HepG2 (cell line): ENCODE data around the gene AHNAK. TPM values are rescaled to one million over a fixed set of nuclear protein-coding genes. Genes with fewer than 3 reads are reported as not detected.
A peak's percentile ranks its signal among the peaks of the same experiment; 100 is the strongest.

Experiments used
- EP300 ChIP-seq, 3 experiments: sonication (generic) in 1 of 3; formaldehyde crosslinking in 1 of 3; IDR thresholded peaks; 2 replicates each; pipeline versions ENCODE4 v1.5.1 to v1.6.1; 2011 to 2020; ENCODE audit warnings: low read depth in 2 of 3, low read length in 2 of 3, borderline replicate concordance in 1 of 3, improper control_type of control experiment in 1 of 3, mild to moderate bottlenecking in 1 of 3, missing genetic modification reagents in 1 of 3, moderate library complexity in 1 of 3
- HOXA5 ChIP-seq: sonication (generic); formaldehyde crosslinking; IDR thresholded peaks from 2 replicates; pipeline ENCODE4 v1.4.0; 2020; ENCODE audit warnings: missing genetic modification reagents
- ISL2 ChIP-seq: sonication (generic); formaldehyde crosslinking; IDR thresholded peaks from 2 replicates; pipeline ENCODE4 v1.5.0; 2020; ENCODE audit warnings: missing genetic modification reagents
- KMT2B ChIP-seq: IDR thresholded peaks from 2 replicates; pipeline ENCODE4 v1.6.1; 2016; ENCODE audit warnings: missing genetic modification reagents, missing compliant biosample characterization
- MAF1 ChIP-seq: sonication (generic); formaldehyde crosslinking; IDR thresholded peaks from 2 replicates; pipeline ENCODE4 v1.5.0; 2020; ENCODE audit warnings: missing genetic modification reagents, borderline replicate concordance
- NCOR1 ChIP-seq: fragments of 200-600 bp; sonication (generic); IDR thresholded peaks from 2 replicates; pipeline ENCODE4 v1.7.0; 2017; ENCODE audit warnings: antibody characterized with exemption, low read length, borderline replicate concordance
- NFRKB ChIP-seq: fragments of 450-650 bp; IDR thresholded peaks from 2 replicates; pipeline ENCODE4 v1.6.1; 2017
- NR1H2 ChIP-seq: sonication (generic); formaldehyde crosslinking; IDR thresholded peaks from 2 replicates; pipeline ENCODE4 v1.8.1; 2022; ENCODE audit warnings: low read depth, missing genetic modification reagents, borderline replicate concordance
- POLR2AphosphoS2 ChIP-seq: IDR thresholded peaks from 2 replicates; pipeline ENCODE4 v1.6.1; 2011; ENCODE audit warnings: low read depth, low read length, improper control_type of control experiment
- REPIN1 ChIP-seq: sonication (generic); formaldehyde crosslinking; IDR thresholded peaks from 2 replicates; pipeline ENCODE4 v1.8.0; 2022; ENCODE audit warnings: missing genetic modification reagents, low read depth, mild to moderate bottlenecking, borderline replicate concordance
- SAP130 ChIP-seq: IDR thresholded peaks from 2 replicates; pipeline ENCODE4 v1.6.1; 2016; ENCODE audit warnings: low read depth
- TBX3 ChIP-seq: fragments of 450-650 bp; IDR thresholded peaks from 2 replicates; pipeline ENCODE4 v1.6.1; 2017; ENCODE audit warnings: antibody characterized with exemption, mild to moderate bottlenecking, inconsistent platforms, borderline replicate concordance
- TGIF2 ChIP-seq: IDR thresholded peaks from 2 replicates; pipeline ENCODE4 v1.6.1; 2016; ENCODE audit warnings: control low read depth, missing compliant biosample characterization
- ZBTB20 ChIP-seq: sonication (generic); formaldehyde crosslinking; IDR thresholded peaks from 2 replicates; pipeline ENCODE4 v1.8.1; 2023; ENCODE audit warnings: missing genetic modification reagents, low read depth, mild to moderate bottlenecking, borderline replicate concordance
- ZBTB42 ChIP-seq: sonication (generic); formaldehyde crosslinking; IDR thresholded peaks from 2 replicates; pipeline ENCODE4 v1.5.0; 2020; ENCODE audit warnings: mild to moderate bottlenecking, missing genetic modification reagents
- ZFY ChIP-seq: sonication (generic); formaldehyde crosslinking; IDR thresholded peaks from 2 replicates; pipeline ENCODE4 v1.4.0; 2020; ENCODE audit warnings: missing genetic modification reagents
- ZNF12 ChIP-seq: sonication (generic); formaldehyde crosslinking; IDR thresholded peaks from 2 replicates; pipeline ENCODE4 v1.5.0; 2020; ENCODE audit warnings: missing genetic modification reagents
- ZNF136 ChIP-seq: sonication (generic); formaldehyde crosslinking; IDR thresholded peaks from 2 replicates; pipeline ENCODE4 v1.8.1; 2022; ENCODE audit warnings: low read depth, mild to moderate bottlenecking, moderate library complexity, missing genetic modification reagents
- ZNF256 ChIP-seq: sonication (generic); formaldehyde crosslinking; conservative IDR thresholded peaks from 2 replicates; pipeline ENCODE4 v1.4.0; 2020; ENCODE audit warnings: missing genetic modification reagents
- ZNF335 ChIP-seq: sonication (generic); formaldehyde crosslinking; IDR thresholded peaks from 2 replicates; pipeline ENCODE4 v1.4.0; 2020; ENCODE audit warnings: missing genetic modification reagents
- ZNF383 ChIP-seq: sonication (generic); formaldehyde crosslinking; IDR thresholded peaks from 2 replicates; pipeline ENCODE4 v1.4.0; 2020; ENCODE audit warnings: missing genetic modification reagents, mild to moderate bottlenecking, borderline replicate concordance
- ZNF441 ChIP-seq: sonication (generic); formaldehyde crosslinking; IDR thresholded peaks from 2 replicates; pipeline ENCODE4 v1.7.0; 2021; ENCODE audit warnings: missing genetic modification reagents, borderline replicate concordance
- ZNF543 ChIP-seq: sonication (generic); formaldehyde crosslinking; IDR thresholded peaks from 2 replicates; pipeline ENCODE4 v1.4.0; 2020; ENCODE audit warnings: mild to moderate bottlenecking, missing genetic modification reagents
- ZNF782 ChIP-seq: sonication (generic); formaldehyde crosslinking; IDR thresholded peaks from 2 replicates; pipeline ENCODE4 v1.4.0; 2020; ENCODE audit warnings: missing genetic modification reagents, mild to moderate bottlenecking, borderline replicate concordance
- ZNF878 ChIP-seq: sonication (generic); formaldehyde crosslinking; IDR thresholded peaks from 2 replicates; pipeline ENCODE4 v1.8.1; 2023; ENCODE audit warnings: mild to moderate bottlenecking, missing genetic modification reagents, moderate library complexity
- ZSCAN21 ChIP-seq: sonication (generic); formaldehyde crosslinking; IDR thresholded peaks from 2 replicates; pipeline ENCODE4 v1.8.0; 2022; ENCODE audit warnings: mild to moderate bottlenecking, missing genetic modification reagents, moderate library complexity, borderline replicate concordance
- polyA plus RNA-seq, 8 experiments: library from polyadenylated mRNA; depleted of rRNA in 3 of 8; stranded (reverse) in 7 of 8; unstranded in 1 of 8; fragments of >200 nt; fragmentation: Illumina TruSeq in 4 of 8; extraction: Trizol in 4 of 8; gene quantifications; 2 replicates each; pipeline versions ENCODE4 v1.2.1 to v1.2.3, GENCODE V29; 2011 to 2016; ENCODE audit warnings: low read depth in 4 of 8, missing spikeins in 1 of 8, mixed read lengths in 1 of 8; ENCODE audit not compliant: insufficient read depth in 1 of 8
- total RNA-seq, 5 experiments: library from RNA; depleted of rRNA; stranded (reverse); fragments of >200 nt; fragmentation: Illumina TruSeq; extraction: Trizol; gene quantifications; 2 replicates each; pipeline ENCODE4 v1.2.3, GENCODE V29; 2016; ENCODE audit warnings: low read depth in 1 of 5
- TF ChIP-seq, protein P1 (sequence below): sonication (generic); formaldehyde crosslinking; IDR thresholded peaks from 2 replicates; pipeline ENCODE4 v1.4.0; 2020; ENCODE audit warnings: missing genetic modification reagents, borderline replicate concordance
- TF ChIP-seq, protein P2 (sequence below): sonication (generic); formaldehyde crosslinking; IDR thresholded peaks from 2 replicates; pipeline ENCODE4 v1.4.0; 2020; ENCODE audit warnings: mild to moderate bottlenecking, low read depth, missing genetic modification reagents

Gene AHNAK
- total and polyA plus RNA-seq, 2 of the 13 experiments (the other 11 are each of a cell fraction or from before 2014, with no cell fraction given) = 23.4 to 25.0 TPM

DNA sequence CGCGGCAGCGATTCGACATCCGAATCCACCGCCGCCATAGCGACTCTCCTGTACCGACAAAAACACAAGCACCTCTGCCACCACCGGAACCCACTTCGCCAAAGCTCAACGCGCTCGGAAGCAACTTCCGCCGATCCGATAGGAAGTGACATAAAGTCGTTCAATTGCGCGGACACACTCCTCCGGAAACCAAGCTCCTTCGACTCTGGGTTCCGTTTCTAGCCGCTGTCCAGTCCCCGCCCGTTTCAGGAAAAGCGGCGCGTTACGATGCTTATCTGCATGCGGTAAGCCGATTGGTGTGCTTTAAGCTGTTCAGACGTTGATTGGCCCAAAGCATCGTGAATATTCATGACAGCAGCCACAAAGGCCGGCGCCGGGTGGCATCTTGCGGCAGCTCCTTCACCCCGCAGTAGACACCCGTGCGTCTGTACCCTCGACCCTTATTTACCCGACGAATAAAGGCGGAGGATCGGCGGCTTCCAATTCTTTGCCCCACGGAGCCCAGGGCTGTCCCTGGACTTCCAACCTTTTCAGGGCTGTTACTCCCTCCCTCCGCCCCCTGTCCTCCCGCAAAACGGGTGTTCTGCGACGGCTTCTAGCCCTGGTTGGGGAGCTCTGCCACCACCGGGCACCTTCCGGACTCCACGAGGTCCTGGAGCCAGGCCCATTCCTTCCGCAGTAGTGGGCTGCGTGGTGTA, 45.0 kb upstream of the AHNAK start, which contains the start of gene TUT1 (continued):
- TF ChIP-seq NFRKB = no peak; the same call in 1 of the 2 replicates
- no peak for TF ChIP-seq ZBTB42 (CRISPR knock-in tag)
- TF ChIP-seq ZNF136 (CRISPR knock-in tag) = no peak
- TF ChIP-seq MAF1 (CRISPR knock-in tag) = peak; percentile 2; the same call in 1 of the 2 replicates
- TF ChIP-seq HOXA5 (CRISPR knock-in tag) = peak; percentile 89
- TF ChIP-seq NR1H2 (CRISPR knock-in tag) = no peak
- TF ChIP-seq POLR2AphosphoS2 = no peak
- TF ChIP-seq ZNF12 = 0 out of 2 replicates have a peak, but pooled peaks have one; percentile 7
- TF ChIP-seq ISL2 (CRISPR knock-in tag) = peak; percentile 67
- TF ChIP-seq, protein P1, sequence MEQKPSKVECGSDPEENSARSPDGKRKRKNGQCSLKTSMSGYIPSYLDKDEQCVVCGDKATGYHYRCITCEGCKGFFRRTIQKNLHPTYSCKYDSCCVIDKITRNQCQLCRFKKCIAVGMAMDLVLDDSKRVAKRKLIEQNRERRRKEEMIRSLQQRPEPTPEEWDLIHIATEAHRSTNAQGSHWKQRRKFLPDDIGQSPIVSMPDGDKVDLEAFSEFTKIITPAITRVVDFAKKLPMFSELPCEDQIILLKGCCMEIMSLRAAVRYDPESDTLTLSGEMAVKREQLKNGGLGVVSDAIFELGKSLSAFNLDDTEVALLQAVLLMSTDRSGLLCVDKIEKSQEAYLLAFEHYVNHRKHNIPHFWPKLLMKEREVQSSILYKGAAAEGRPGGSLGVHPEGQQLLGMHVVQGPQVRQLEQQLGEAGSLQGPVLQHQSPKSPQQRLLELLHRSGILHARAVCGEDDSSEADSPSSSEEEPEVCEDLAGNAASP (CRISPR knock-in tag) = peak; percentile 64; the same call in 1 of the 2 replicates
- TF ChIP-seq, protein P2, sequence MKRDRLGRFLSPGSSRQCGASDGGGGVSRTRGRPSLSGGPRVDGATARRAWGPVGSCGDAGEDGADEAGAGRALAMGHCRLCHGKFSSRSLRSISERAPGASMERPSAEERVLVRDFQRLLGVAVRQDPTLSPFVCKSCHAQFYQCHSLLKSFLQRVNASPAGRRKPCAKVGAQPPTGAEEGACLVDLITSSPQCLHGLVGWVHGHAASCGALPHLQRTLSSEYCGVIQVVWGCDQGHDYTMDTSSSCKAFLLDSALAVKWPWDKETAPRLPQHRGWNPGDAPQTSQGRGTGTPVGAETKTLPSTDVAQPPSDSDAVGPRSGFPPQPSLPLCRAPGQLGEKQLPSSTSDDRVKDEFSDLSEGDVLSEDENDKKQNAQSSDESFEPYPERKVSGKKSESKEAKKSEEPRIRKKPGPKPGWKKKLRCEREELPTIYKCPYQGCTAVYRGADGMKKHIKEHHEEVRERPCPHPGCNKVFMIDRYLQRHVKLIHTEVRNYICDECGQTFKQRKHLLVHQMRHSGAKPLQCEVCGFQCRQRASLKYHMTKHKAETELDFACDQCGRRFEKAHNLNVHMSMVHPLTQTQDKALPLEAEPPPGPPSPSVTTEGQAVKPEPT (CRISPR knock-in tag) = no peak
- 0 out of 2 replicates have a peak, but pooled peaks have one; percentile 52 for TF ChIP-seq ZNF256 (CRISPR knock-in tag)
- peak in 1 of 2 experiments; percentile 60; a peak in 1 of 4 replicates for TF ChIP-seq EP300 (IDR thresholded peaks at IDR 0.05; ENCODE audit: low read depth in 2 of 2, low read length in 2 of 2)
- no peak for TF ChIP-seq EP300 (CRISPR knock-in tag; IDR thresholded peaks at IDR 0.05; ENCODE audit: borderline replicate concordance)
- TF ChIP-seq SAP130 (CRISPR knock-in tag) = peak; percentile 98
- TF ChIP-seq NCOR1 = peak; percentile 60; the same call in 1 of the 2 replicates
- no peak; the same call in 1 of the 2 replicates for TF ChIP-seq ZNF878 (CRISPR knock-in tag)
- peak; percentile 43; the same call in 1 of the 2 replicates for TF ChIP-seq ZFY
- peak; percentile 77 for TF ChIP-seq ZNF335
- peak; percentile 75; the same call in 1 of the 2 replicates for TF ChIP-seq ZNF543 (CRISPR knock-in tag)
- TF ChIP-seq ZNF782 (CRISPR knock-in tag) = peak; percentile 72; the same call in 1 of the 2 replicates
- no peak; the same call in 1 of the 2 replicates for TF ChIP-seq ZNF383 (CRISPR knock-in tag)
- 0 out of 2 replicates have a peak, but pooled peaks have one; percentile 29 for TF ChIP-seq ZNF441 (CRISPR knock-in tag)
- TF ChIP-seq TBX3 = peak; percentile 55; the same call in 1 of the 2 replicates
- TF ChIP-seq TGIF2 = peak; percentile 90
- peak; percentile 80; the same call in 1 of the 2 replicates for TF ChIP-seq ZSCAN21 (CRISPR knock-in tag)
- peak; percentile 77 for TF ChIP-seq ZBTB20 (CRISPR knock-in tag)
- peak; percentile 90 for TF ChIP-seq KMT2B (CRISPR knock-in tag)
- TF ChIP-seq REPIN1 = peak; percentile 96
